ENCODE data around the gene HSD17B1.
A peak's percentile ranks its signal among the peaks of the same experiment; 100 is the strongest.
"Not testable (repeated sequence)": the region's sequence is repeated elsewhere in the genome, so short reads cannot be mapped to it uniquely, and the experiment has no call there.

The HSD17B1 gene, protein sequence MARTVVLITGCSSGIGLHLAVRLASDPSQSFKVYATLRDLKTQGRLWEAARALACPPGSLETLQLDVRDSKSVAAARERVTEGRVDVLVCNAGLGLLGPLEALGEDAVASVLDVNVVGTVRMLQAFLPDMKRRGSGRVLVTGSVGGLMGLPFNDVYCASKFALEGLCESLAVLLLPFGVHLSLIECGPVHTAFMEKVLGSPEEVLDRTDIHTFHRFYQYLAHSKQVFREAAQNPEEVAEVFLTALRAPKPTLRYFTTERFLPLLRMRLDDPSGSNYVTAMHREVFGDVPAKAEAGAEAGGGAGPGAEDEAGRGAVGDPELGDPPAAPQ

GRCh38 chr17:42552736-42553135, at the start of gene HSD17B1:
Gene HSD17B1 (plus strand): TSS chr17:42552923. CDS start chr17:42552934, 11 bp downstream.
- DNase-seq = not testable (repeated sequence)

DNA sequence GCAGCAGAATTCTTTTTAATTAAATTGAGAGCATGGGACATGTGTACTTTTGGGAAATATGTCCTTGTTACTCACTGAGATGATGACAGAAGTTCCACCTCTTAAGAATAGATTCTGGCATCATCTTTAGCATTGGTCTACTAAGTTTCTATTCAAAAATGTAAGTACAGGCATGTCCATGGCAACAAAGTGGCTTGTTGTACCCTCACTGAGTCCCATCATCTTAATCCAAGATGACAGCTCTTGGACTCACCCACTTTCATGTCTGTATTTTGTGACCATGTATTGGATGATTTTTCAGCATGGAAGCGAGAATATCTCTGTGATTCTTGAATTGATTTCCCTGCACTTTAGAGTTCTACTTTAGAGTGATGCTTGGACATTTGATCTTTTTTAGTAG, 49.8 kb upstream of the HSD17B1 start:
- DNase-seq = no peak

GRCh38 chr17:42507671-42508070, 45.1 kb upstream of the HSD17B1 start:
- no peak for DNase-seq

- DNase-seq = no peak
Observed at GRCh38 chr17:42508426-42509165, 44.1 kb upstream of the HSD17B1 start.

DNA sequence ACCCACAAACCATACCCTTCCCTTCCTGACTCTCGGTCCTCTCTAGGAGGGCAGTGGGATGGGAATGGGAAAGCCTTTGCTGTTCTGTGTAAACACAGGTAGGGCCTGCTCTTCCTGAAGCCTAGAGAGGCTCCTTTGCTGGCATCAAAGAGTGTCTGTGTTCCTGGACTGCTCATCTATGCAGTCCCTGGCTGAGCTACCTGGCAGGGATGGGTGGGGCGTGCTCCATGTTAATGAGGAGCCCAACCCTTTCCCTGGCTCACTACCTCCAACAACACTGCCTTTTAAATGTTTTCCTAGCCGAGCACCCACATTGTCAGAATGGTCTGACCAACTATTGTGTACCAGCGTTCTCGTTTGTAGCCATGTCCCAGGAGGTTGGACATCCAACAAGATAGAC, 43.3 kb upstream of the HSD17B1 start:
- DNase-seq = no peak

DNA sequence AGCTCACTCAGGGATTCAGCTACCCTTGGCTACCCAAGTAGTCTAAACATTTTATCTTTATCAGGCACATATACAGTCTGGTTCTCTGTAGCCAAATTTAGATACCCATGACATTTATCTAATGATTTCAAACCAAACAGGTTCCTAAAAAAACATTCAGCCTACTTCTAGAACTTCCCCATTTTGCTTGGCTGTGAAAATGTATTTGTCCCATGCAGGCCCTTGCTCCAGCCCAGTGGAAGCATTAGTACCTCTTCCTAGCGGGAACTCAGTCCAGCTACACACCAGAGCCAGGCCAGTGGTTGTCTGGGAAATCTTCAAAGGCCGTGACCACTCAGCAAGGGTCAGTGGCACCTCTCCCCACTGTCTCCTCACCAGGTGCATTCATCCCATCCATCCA, 42.9 kb upstream of the HSD17B1 start:
- DNase-seq = no peak

- DNase-seq = no peak
Observed at GRCh38 chr17:42512246-42512645, 40.5 kb upstream of the HSD17B1 start.

DNA sequence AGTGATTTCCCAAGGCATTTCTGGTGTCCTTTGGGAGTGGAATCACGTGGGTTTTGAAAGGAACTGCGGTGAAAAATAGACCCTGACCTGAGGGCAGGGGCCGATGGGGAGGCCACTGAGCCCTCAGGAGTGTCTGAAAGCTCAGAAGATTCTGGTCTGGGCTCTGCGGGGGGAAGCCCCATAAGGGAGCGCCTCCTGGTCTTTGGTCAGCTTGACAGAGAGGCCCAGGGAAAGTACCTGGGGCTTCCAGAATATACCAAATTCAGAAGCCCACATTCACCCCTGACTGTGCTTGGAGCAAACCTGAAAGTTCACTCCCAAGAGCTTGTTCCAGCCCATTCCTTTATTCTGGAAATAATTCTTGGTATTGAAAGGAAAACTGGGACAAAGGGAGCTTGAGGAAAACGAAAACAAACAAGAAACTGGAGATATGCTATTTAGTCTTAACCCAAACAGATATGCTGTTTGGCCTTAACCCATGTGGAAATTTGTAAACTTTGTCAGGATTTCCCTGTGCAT, 39.9 kb upstream of the HSD17B1 start:
- no peak for DNase-seq

DNA sequence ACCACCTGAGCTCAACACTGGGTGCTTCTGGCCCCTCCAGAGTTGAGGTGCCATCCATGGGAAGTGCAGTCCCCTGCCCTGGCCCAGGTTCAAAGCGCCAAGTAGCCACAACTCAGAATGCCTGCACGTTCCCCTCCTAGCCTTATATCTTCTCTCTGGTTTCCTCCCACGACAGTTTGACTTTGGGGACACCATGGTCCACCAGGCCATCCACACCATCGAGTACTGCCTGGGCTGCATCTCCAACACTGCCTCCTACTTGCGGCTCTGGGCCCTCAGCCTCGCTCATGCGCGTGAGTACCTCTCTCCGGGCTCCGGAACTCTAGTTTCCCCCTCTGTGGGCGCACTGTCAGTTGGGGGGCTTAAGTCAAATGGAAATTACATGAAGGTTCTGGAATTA, 39.0 kb upstream of the HSD17B1 start:
- no peak for DNase-seq

DNA sequence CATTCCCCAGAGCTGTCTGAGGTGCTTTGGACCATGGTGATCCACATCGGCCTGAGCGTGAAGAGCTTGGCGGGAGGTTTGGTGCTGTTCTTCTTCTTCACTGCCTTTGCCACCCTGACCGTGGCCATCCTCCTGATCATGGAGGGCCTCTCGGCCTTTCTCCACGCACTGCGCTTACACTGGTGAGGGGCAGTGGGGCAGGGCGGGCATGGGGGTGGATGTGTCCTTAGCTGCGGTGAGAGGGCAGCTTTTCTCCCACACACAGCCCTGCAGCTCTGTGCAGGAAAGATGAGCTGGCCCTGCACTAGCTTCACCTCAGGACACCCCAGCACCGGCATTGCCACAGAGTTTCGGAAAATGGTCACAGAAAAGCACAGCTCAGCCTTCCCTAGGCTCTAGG, 38.4 kb upstream of the HSD17B1 start:
- no peak for DNase-seq

DNA sequence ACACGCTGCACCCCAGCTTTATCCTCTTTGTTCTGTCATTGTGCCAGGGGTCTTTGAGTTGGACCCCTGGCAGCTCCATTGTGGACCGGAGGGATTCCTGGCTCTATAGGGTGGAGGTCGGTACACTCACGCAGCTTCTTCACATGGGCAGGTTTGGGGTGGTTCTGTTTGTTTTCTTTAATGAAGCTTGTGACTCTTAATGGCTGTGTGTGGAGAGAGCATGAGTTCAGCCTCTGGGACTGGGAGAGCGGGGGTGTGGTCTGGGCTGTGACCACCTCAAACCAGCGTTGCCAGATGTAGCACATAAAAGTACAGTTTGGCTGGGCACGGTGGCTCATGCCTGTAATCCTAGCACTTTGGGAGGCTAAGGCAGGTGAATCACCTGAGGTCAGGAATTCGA, 37.9 kb upstream of the HSD17B1 start:
- DNase-seq = no peak

DNA sequence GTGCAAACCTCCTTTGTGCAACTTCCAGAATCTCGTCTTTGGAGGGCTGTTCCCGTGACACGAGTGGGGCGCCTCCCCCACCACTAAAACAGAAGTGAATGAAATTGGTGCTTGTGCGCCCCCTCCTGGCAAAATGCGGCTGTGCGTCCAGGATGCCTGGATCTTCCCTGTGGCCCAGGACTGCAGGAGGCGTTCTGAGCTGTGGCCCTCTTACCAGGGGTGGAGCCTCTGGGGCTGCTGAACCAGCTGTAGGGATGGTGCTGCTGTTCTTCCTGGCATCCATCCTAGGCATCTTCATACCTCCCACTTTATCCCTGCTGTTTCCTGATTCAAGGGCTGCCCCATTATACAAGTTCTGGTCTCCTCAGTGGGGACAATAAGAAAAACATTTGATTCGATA, 35.2 kb upstream of the HSD17B1 start:
- peak; percentile 29 for DNase-seq

DNA sequence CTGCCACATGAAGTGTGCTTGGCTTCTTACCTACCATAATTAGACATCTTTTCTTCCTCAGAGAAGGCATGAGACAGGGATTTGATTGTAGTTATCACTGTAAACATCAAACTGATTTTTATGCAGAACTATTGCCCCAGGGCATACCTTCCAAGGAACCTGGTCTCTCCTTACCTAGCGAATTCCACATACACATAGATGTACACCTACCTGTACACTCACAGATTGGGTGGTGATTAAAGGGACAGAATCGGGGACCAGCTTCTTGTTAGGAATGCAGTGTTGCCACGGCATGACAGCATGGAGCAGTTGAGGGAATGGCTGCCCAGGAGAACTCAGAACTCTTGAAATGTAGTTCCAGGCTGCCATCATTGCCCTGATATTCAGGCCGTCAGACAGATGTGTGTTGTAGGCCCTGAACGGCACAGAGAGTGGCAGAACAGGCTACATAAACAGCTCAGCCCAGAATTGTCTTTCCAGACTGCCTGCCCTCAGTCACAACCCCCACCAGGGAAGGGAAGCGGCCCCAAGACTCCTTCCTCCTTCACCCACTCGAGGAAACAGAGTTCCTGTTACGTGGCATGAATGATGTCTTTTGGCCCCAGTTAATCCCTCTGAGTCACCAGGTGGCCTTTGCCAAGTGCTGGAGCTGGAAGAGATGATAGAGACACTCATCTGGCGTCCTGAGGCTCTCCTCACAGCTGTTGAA, 34.5 kb upstream of the HSD17B1 start:
- DNase-seq = no peak

GRCh38 chr17:42518755-42519545, 33.8 kb upstream of the HSD17B1 start:
- DNase-seq = no peak

GRCh38 chr17:42519546-42520491, 32.9 kb upstream of the HSD17B1 start:
- DNase-seq = no peak

GRCh38 chr17:42520540-42520951, 32.2 kb upstream of the HSD17B1 start:
- no peak for DNase-seq

- no peak for DNase-seq
Observed at GRCh38 chr17:42521036-42521435, 31.7 kb upstream of the HSD17B1 start.

DNA sequence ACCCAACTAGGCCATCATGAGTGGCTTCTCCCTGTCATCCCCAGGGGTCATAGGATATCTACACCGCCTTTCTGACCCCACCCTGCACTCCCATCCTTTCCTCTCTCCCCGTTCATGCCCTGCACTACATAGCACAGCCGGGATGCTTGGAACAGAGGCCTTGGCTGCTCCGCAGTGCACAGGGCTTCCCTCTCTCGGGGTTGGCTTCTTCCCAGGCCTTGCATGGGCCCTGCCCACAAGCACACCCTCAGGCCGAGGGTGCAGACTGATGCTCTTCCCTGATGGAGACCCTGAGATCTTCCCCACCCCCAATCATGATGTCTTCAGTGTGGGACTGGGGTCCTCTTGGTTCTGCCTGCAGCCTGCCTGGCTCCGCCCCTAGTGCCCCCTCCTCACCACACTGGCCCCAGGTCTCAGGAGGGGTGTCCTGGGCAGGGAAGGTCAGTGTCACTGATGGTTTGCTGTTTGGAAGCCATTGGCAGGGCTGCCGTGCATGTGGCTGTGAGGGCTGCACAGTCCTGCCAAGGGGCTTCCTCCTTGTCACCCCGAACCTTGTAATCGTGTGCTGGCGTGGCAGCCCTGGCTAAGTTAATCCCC, 31.0 kb upstream of the HSD17B1 start:
- no peak for DNase-seq

DNA sequence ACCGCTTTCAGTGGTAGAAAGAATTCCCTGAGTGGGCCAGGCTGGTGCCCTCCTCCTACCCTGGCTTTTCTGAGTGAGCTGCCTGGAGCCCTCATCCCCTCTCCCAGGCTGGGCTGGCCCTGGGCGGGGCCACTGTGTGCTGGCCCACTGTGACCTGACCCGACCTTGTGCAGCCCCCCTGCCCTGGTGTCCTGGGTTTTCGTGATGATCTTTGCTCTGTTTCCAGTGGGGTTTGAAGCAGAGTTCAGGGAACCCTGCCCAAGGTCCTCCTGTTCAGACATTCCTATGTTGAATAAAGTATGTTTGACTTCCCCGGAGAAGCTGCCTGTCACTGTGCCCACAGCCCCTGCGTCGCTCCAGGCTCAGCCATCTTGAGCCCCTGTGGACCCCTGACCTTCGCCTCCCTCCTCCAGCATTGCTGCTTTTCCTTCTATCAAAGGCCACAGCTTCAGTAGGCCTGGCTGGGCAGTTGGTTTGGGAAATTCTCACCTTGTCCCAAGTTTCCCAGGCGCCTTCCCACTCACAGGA, 30.4 kb upstream of the HSD17B1 start:
- DNase-seq = no peak

DNA sequence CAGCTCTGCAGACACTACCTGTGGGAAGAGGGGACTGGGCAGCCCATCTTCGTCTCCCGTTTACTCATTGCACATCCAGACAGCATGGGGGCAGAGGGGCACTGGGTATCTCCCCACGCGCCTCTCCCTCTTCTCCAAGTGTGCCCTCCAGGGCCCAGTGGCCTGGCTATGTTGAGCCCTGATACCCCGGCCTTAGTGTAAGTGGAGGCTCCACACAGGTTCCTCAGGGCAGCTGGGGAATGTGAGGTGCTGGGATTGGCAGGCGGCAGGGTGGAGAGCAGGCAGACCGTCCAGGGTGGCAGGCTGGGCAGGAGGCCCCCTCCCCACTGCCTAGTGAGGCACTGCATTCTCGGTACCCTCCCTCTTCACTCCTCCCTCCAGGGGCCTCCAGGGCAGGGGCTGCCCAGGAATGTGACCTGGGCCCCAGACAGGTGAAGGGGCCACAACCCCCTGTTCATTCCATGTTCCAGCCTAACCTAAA, 29.9 kb upstream of the HSD17B1 start:
- DNase-seq = no peak

DNA sequence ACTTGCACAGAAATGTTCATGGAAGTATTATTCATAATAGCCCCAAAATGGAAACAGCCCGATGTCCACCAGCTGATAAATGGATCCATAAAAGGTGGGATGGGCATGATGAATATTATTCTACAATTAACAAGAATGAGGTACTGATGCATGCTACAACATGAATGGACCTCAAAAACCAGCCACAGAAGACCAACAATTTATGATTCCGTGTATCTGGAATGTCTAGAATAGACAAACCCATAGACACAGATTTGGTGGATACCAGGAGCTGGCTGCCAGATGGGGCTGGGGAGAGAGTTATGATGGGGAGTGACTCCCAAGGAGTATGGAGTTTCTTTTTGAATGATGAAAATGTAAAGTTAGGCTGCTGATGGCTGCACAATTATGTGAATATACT, 27.5 kb upstream of the HSD17B1 start:
- no peak for DNase-seq

Data from DMS153 (cell line).